Hematopoietic multipotent progenitor cell treated with erythropoietin and hydrocortisone succinate and interleukin-3 and kit ligand, for 4 days (in vitro differentiated cells): ENCODE data around the gene PMAIP1.
"Not testable (repeated sequence)": the region's sequence is repeated elsewhere in the genome, so short reads cannot be mapped to it uniquely, and the experiment has no call there.

Source experiments
- DNase-seq: peaks from one replicate; pipeline ENCODE4 v3.0.0-alpha.2; 2015

The PMAIP1 gene

DNA sequence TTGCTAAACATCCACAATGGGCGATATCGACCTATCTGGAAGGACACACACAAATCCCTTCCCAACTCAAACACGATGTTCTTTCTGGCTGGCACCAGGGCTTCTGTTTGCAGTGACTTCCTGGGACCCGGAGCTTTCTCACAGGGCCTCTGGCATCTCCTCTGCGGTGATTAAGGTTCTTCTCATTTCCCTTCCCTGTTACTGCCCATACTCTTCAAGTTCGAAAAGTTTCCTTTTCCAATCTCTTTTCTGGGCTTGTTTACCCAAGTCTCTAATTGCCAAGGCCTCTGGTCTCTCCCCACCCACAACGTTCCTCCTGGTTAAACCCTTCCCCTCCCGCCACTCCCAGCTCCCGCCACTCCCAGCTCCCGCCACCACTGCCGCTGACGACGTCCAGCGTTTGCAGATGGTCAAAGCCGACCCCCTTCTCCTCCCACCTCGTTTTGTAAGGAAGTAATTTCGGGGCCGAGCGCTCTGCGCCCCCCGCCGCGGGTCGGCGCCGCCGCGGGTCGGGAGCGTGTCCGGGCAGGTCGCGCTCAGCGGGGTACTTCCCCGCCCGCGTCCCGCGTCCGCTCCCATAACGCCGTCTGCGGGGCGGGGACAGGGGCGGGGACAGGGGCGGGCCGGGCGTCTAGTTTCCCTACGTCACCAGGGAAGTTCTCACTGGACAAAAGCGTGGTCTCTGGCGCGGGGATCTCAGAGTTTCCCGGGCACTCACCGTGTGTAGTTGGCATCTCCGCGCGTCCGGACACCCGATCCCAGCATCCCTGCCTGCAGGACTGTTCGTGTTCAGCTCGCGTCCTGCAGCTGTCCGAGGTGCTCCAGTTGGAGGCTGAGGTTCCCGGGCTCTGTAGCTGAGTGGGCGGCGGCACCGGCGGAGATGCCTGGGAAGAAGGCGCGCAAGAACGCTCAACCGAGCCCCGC is at the start of gene PMAIP1:
Gene PMAIP1 (plus strand): TSS at position 699 of the 924 bp plus-strand sequence. CDS start 182 bp downstream, at position 881.
- peak; percentile 94 for DNase-seq

DNA sequence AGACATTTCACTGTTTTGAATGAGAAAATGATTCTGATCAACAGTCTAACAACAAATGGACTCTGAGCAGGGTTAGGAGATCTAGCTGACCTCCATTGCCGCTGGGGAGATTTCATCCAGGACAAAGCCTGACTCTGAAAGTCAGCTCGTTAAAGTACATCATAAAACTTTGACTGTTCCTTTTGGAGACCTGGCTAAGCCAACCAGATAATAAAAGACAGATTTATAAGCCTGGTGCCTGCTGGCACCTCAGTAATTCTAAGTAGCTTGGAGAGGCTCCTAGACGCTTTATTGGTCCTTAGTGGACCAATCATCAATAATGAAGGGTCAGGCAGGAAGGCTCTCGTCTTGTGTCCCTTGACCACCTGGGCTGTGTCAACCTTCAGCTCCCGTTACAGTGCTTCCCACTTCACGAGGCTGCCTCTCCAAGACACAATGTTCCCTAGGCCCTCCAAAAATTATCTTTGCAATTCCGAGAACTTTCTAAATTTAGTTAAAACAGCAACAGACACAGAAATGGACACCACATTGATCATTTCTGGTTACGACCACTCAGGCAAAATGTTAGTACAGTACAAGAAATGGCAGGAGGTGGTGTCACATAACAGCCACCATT is 47.9 kb upstream of the PMAIP1 start:
- no peak for DNase-seq

DNA sequence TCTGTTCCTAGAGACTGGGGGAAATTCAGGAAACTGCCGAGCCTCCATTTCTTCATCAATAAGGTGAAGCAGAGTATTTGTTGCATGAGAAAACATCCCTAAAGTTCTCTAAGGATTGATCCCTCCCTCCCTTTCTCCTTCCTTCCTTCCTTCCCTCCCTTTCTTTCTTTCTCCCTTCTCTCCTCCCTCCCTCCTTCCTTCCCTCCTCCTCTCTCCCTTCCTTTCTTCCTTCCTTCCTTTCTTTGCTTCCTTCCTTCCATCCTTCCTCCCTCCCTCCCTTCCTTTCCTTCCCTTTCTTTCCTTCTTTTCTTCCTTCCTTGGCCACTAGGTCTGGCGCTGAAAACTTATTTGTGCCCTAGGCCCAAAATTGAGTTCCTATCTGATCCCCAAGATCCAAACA is 47.2 kb upstream of the PMAIP1 start:
- DNase-seq: no peak

DNA sequence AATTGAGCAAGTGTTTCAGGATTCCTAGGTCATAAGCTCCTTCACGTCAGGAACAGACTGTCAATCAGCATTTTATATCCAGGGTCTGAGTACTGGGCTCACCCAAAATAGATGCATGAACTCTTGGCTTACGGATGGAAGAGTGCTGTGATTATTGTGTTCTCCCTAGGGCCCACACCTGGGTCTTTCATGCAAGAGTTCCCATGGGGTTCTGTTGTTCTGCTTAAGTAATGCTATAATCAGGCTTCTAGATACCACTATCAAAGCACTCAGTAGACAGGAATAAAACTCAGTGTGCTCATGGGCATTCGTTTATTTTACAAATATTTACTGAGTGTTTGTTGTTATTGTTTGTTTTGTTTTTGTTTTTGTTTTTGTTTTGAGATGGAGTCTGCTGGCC is 46.4 kb upstream of the PMAIP1 start:
- no peak for DNase-seq

DNA sequence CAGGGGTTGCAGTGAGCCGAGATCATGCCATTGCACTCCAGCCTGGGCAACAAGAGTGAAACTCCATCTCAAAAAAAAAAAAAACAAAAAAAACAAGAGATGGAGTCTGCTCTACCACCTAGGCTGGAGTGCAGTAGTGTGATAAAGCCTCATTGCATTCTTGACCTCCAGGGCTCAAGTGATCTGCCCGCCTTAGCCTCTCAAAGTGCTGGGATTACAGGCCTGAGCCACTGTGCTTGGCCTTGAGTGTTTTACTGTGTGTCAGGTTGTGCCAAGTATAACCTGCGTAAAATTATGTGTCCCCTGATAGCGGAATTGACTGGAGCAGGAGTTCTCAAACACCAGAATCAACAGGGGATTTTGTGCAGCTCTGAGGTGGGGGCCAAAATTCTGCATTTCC is 45.8 kb upstream of the PMAIP1 start:
- not testable (repeated sequence) for DNase-seq

DNA sequence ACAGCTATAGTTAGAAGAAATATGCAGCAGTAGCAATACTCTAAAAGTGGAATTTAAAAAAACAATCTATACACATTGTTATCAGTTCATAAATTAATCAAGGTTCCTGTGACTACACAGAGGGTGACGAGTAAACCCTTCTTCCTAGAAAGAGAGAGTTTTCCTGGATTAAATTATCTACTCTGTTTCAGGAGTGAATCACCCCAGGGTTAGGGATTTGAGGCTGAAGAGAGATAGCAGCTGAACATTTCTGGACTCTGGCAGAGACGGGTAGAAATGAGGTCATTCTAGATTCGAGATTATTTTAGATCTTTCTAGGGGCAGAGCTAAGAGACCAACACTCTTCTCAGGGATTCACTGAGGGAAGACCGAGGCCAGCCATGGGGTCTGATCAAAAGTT is 38.8 kb upstream of the PMAIP1 start:
- no peak for DNase-seq

DNA sequence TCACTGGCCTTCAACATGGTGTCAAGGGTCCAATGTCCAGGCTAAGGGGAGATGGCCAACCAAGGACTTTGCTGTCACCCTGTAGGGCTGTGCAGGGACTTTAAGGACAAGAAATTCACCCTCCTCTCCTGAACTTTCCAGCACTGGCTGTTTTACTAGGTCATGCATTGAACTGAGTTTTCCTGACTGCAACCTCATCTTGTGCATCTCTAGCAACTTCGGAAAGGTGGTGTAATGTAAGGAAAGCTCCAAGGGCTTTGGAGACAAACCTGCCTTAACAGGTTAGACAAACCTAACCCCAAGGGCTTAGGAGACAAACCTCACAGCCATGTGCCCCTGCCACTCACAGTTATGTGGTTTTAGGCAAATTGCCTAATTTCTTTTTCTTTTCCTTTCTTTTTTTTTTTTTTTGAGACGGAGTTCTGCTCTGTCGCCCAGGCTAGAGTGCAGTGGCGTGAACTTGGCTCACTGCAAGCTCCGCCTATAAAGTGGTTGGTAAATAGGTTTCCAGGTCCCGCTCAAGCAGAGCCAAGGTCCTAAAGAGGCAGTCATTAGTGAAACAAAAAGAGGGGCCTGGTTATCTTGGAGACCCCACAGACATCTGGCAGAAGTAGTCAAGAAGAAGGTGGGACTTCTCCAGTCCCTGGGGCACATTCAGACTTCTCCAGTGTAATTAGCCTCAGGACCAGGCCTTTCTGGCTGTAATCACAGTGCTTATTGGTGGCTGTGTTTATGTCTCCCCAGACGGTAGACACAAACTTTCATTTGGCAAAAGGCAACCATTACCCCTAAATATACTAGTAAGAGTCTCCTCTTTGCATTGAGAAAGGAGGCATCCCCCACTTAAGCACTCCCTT is 37.6 kb upstream of the PMAIP1 start:
- peak; percentile 40 for DNase-seq

DNA sequence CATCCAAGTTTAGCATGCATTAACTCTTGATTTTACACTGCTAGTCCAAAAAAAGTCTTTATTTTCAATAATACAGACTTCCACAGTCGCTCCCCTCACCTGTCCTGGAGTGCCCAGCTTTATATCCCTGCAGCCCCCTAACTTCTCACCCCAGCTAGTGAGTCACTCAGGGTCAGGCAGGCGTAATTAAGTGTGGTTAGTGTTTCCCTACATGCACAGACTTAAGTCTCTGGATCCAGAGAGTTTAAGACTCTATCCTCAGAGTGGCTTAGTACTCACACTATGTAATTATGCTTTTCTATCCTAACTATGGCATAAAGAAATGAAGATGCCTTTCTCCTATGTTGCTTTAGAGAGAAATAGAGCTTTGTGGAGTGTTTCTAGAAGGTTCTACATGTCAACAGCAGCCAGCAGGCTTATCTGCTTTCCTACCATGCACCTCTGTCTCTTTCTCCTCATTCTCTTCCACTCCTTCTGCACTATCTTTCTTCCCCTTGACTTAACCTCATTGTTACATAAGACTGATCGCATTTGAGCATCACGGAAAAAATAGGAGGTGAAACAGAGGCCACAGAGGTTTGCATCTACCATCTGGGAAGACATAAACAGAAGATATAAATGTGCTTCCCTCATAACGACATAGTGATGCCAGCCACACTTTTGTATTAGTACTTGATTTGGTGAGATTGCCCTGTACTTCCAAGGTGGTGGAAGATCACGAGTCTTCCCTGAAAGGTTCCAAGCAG is 34.4 kb upstream of the PMAIP1 start:
- no peak for DNase-seq

DNA sequence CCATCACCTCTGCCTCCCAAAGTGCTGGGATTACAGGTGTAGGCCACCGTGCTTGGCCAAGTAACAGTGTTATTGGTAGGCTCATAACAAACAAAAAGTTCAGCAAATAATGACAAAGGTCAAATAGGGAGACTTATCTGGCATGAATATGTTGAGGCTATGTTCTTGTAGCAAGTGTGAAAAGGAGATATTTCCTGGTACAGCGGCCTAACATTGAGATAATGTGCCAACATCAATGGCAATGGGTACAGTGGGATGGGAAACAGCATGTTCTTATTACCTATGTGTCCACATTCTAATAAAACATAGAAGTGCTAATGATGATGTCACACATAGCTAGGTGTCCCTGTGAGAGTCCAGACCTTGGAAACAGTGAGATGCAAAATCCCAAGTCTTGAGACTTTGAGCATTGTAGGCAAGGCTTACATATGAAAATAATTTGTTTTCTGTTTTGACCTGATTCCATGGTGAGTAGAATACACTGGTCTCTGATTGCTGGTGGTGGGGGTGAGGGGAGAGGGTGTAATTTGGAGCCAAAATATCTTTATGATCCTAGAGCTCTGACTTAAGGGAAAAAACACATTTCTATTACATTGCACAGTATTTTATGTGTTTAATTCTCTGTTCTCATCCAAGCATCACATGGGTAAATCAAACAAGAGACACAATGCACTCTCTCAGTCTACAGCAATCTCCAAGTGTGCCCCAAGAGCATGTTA is 33.1 kb upstream of the PMAIP1 start:
- no peak for DNase-seq

DNA sequence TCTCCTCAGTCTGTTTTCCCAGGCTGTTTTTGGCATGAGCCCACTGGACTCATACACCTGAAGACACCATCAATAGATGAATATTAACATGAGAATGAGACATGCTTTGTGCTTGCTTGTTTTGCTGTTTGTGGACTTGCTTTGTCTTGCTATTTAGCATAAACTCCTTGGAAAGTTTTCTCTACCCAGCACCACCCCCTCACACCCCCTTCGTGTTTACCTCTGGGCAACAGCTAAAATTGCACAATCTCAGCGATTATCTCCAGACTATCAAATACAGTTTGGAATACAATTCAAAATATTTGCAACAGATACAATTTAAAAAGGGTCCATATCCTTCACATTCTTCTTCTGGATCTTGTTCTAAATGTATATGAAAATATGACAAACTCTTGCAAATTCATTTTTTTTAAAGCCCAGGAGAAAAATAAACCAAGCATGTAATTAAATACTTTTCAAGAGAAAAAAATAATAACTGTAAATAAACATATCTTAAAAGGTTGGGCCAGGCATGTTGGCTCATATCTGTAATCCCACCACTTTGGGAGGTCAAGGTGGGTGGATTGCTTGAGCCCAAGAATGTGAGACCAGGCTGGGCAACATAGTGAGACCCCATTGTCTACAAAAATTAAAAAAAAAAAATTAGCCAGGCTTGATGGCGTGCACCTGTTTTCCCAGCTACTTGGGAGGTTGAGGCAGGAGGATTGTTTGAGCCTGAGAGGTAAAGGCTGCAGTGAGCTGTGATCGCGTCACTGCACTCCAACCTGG is 32.3 kb upstream of the PMAIP1 start:
- no peak for DNase-seq

DNA sequence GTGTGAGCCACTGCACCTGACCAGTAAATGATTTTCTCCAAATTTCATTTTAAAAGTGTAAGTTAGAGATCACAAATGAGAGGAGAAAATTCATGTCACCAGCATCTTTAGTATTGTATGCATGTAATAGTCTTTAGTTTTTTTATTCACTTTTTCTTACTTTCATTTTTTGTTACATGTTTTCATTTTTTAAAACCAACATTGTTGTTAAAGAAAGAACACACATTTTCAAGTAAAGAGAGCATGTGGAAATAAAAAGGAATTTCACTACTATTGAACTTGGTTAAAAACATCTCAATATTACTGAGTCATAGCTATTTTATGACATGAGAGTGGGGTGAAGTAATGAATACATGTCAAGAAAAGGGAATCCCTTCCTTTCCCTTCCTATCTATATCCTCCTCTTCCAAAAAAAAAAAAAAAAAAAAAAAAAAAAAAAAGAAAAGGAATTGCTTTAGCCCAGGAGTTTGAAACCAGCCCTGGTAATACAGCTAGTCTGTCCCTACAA is 29.1 kb upstream of the PMAIP1 start:
- DNase-seq: no peak

DNA sequence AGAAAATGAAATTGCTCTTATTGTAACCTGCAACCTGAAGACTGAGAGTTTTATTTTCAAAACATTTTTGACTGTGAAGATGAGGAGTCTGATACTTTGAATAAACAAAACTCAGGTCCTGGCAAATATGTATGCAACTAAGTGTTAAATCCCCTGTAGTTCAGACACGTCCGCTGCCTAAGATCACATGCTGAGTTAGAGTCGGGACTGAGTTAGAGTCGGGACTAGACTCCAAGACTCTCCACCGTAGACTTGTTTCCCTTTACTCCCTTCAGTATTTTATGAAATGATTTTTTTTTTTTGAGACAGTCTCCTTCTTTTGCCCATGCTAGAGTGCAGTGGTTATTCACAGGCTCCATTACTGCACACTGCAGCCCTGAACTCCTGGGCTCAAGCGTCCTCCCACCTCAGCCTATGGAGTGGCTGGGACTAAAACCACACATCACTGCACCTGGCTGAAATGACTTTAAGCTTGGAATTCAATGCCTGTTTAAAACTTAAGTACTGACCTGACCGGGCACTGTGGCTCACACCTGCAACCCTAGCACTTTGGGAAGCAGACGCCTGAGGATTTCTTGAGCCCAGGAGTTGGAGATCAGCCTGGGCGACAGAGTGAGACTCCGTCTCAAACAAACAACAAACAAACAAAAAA is 28.0 kb upstream of the PMAIP1 start:
- no peak for DNase-seq

DNA sequence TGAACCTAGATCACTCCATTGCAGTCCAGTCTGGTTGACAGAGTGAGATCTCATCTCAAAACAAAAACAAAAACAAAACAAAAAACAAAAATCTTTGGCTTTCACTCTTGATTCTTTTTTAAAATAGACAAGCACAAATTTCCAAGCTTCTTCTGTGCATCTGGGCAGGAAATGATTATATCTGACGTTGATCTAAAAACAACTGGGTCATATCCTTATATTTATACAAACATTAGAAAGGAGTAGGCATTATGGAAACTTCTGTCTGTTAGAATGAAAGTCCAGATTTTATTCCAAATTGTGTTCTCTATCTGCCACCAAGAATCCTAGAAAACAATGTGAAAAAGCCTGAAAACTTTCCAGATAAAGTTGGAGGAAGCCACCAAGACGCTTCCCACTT is 26.2 kb upstream of the PMAIP1 start:
- no peak for DNase-seq

DNA sequence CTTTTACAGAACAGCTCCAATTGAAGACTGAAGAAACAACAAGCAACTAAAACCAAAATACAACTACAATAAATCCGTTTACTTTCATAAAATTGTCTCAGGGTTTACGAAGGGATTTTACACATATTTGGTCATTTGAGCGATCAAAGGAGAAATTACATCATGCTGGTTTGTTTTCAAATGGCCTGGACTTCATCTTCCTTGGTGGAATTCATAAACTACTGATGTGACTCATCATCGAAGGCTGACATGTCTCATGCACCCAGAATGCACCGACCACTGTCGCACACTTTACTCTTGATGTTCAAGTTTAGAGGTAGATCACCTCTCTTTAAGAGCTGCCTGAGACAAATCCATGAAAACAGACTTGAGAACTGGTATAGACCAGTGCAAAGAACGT is 25.6 kb upstream of the PMAIP1 start:
- no peak for DNase-seq

DNA sequence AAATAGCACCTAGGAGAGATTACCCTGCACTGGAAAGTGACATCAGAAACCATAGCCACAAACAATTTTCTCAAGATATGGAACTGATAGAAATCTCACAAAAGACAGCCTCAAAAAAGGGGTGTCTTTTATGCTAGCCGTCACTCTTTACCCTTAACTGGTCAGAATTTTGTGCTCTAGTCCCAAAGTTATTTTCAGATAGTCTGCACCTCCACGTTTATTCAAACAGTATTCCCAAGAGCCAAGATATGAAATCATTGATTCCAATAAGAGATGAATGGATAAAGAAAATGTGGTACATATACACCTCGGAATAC is 23.5 kb upstream of the PMAIP1 start:
- DNase-seq: no peak

DNA sequence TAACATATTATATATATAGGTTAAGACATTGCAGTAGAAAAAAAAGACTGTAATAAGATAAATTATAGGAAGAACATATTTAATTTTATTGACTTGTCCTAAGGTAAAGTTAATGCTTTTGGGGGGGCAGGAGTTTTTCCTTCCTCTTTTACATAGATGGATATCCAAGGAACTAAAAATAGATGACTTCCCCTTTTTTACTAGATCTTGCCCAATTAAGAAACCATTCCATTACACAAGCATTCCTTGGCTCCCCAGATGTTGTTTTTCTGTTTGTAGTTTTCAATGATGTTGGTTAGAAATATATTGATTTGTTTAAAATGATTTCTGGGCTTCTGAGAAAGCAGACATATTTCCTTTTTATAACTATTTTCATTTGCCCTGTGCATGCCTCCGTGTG is 22.4 kb upstream of the PMAIP1 start:
- DNase-seq: peak; percentile 83

DNA sequence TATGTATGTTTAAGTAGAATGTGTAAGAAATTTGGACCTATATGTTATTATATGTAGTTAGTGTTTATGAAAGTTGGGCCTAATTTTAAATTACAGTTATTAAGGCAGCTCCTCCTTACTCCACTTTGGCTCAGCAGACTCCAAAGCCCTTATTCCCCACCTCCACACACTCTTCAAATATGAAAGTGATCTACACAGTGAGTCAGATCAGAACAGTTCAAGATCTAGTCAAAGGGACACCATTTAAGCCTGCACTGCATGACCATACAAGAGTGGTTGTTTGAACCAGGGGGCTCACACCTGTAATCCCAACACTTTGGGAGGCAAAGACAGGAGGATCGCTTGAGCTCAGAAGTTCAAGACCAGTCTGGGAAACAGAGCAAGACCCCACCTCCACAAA is 21.2 kb upstream of the PMAIP1 start:
- no peak for DNase-seq

DNA sequence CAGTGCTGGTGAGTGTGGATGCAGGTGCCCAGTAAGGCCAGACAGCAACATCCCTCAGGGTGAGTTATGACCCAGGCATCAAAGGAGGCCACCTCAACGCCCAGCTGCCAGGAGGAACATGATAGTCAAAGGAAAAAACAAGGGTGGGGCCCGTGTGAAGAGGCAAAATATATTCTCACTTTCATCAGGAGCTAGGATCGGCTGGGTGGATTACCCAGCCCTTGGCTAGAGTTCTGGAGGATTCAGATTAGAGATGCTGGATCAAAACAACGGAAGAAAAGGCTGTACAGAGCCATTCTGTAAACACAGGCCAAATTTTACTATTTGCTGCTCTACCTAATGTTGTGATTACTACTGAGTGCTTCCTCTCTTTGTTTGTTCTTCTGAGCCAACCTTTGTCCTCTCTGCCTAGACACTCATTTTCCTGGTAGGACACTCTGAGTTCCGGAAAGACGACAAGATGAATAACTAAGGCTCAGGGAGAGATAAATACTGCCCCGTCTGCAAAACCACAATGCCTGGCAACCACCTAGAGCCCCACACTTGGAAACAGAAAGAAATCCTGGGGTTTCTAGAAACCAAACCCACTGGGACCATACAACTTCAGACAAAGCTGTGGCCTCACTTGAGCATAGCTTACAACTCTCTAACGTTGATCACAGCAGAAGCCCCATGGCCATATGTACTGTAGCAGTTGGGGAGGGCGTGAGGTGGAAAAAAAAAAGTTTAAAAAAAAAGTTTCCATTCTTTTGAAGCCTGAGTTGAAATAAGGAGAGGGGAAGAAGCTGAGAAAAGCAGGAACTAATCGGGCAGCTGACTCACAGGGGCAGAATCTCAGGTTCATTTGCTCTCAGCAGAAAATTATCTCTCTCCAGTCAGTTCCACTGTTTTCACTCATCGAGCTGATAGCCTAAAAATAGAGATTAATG is 17.8 kb upstream of the PMAIP1 start:
- peak; percentile 63 for DNase-seq

DNA sequence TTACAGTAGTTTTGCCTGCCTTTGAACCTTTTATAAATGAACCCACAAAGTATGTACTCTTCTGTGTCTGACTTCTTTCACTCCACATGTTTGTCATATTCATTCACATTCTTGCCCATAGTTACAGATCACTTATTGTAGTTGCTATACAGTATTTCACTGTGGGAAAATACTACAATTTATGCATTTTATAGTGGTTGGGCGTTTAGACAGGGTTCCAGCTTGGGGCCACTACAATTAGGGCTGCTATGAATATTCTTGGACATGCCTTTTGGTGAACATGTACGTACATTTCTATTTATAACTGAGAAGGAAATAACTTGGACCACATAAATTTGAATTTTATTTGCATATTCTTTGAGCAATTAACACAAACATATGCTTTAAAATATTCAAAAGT is 15.4 kb upstream of the PMAIP1 start:
- no peak for DNase-seq
